ENCODE data around the gene PDHA2. TPM values are rescaled to one million over a fixed set of nuclear protein-coding genes. Genes with fewer than 3 reads are reported as not detected.

PDHA2 gene
- total RNA-seq, 1 donor, result not detected

DNA sequence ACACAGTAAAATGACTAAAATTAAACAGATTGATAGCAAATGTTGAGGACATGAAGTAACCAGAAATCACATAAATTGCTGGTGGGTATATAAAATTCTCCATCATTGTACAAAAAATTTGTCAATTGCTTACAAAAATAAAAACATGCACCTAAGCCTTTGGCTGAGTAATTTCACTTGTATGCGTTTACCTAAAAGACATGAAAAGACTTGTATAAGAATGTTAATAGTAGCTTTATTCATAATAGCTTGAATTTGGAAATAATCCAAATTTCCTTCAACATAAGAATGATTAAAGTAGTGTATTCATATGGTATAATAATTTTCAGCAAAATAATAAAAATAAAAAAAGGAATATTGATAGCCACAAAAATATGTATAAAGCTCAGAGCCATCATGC, 37.7 kb downstream of the PDHA2 start:
- no peak overlapping the region for H3K27ac ChIP-seq (ENCODE audit: low read depth, low read length)
- TF ChIP-seq, protein P1, sequence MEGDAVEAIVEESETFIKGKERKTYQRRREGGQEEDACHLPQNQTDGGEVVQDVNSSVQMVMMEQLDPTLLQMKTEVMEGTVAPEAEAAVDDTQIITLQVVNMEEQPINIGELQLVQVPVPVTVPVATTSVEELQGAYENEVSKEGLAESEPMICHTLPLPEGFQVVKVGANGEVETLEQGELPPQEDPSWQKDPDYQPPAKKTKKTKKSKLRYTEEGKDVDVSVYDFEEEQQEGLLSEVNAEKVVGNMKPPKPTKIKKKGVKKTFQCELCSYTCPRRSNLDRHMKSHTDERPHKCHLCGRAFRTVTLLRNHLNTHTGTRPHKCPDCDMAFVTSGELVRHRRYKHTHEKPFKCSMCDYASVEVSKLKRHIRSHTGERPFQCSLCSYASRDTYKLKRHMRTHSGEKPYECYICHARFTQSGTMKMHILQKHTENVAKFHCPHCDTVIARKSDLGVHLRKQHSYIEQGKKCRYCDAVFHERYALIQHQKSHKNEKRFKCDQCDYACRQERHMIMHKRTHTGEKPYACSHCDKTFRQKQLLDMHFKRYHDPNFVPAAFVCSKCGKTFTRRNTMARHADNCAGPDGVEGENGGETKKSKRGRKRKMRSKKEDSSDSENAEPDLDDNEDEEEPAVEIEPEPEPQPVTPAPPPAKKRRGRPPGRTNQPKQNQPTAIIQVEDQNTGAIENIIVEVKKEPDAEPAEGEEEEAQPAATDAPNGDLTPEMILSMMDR (IDR thresholded peaks at IDR 0.05; ENCODE audit: extremely low read depth, low read depth, low read length), result no peak
- no peaks in the 10 kb centered on the region for H3K36me3 ChIP-seq (ENCODE audit: insufficient read depth, low read length)
- H3K79me2 ChIP-seq (ENCODE audit: insufficient read depth, low read length), result no peaks in the 10 kb centered on the region
- no peaks in the 10 kb centered on the region for H3K4me1 ChIP-seq (ENCODE audit: insufficient read depth, low read length)
- no peak overlapping the region for H3K4me2 ChIP-seq (ENCODE audit: insufficient read depth, low read length)
- no peaks in the 10 kb centered on the region for H4K20me1 ChIP-seq (ENCODE audit: insufficient read depth, low read length)
- no peak overlapping the region for H2AFZ ChIP-seq (ENCODE audit: low read length)
- no peaks in the 10 kb centered on the region for H3K27me3 ChIP-seq (ENCODE audit: insufficient read depth, low read length)
- no peaks in the 10 kb centered on the region for H3K9me3 ChIP-seq (ENCODE audit: low read depth, low read length)
- H3K4me3 ChIP-seq (ENCODE audit: insufficient read depth, low read length), result no peak overlapping the region
- no peak for DNase-seq (ENCODE audit: insufficient read length, low spot score, missing footprints)

DNA sequence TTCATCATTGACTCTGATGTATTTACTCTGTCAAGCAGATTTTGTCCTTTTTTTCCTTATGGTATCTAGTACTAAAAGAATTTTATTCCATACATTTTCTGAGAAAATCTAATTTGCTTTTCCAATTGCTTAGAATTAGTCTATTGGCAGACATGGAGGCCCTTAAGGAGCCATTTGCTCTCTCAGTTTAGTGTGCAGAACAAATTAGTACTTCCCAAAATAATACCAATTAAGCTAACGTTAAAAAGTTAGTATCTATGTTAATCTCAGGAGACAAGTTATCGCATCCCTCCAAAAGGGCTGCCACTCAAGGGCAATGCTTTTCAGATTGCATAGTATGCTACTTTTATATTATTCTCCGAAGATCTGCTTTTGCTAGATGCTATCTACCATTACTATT, 47.7 kb downstream of the PDHA2 start:
- DNase-seq (ENCODE audit: insufficient read length, low spot score, missing footprints), result no peak
- H3K36me3 ChIP-seq (ENCODE audit: insufficient read depth, low read length), result no peaks in the 10 kb centered on the region
- no peak overlapping the region for H3K27ac ChIP-seq (ENCODE audit: low read depth, low read length)
- H3K9me3 ChIP-seq (ENCODE audit: low read depth, low read length), result no peaks in the 10 kb centered on the region
- H3K4me1 ChIP-seq (ENCODE audit: insufficient read depth, low read length), result no peaks in the 10 kb centered on the region
- no peak overlapping the region for H3K4me3 ChIP-seq (ENCODE audit: insufficient read depth, low read length)
- H4K20me1 ChIP-seq (ENCODE audit: insufficient read depth, low read length), result no peaks in the 10 kb centered on the region
- no peaks in the 10 kb centered on the region for H3K79me2 ChIP-seq (ENCODE audit: insufficient read depth, low read length)
- TF ChIP-seq, protein P1 (IDR thresholded peaks at IDR 0.05; ENCODE audit: extremely low read depth, low read depth, low read length), result no peak
- no peak overlapping the region for H2AFZ ChIP-seq (ENCODE audit: low read length)
- no peaks in the 10 kb centered on the region for H3K27me3 ChIP-seq (ENCODE audit: insufficient read depth, low read length)
- no peak overlapping the region for H3K4me2 ChIP-seq (ENCODE audit: insufficient read depth, low read length)

DNA sequence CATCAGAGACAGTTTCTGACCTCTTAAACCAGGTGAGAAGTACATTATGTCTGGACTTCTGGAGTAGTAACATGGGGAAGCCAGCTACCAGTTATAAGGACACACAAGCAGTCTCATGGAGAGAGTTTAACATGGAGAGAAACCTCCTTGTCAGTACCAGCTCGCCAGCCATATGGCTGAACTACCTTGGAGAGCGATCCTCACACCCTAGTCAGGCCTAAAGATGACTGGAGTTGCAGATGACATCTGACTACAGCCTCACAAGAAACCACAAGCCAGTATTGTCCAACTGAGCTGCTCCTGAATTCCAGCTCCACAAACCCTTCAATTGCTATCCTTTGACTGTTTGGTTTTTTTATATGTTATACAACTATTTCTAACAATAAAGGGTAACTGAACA, 49.8 kb downstream of the PDHA2 start:
- no peaks in the 10 kb centered on the region for H3K4me1 ChIP-seq (ENCODE audit: insufficient read depth, low read length)
- no peaks in the 10 kb centered on the region for H3K36me3 ChIP-seq (ENCODE audit: insufficient read depth, low read length)
- no peak overlapping the region for H2AFZ ChIP-seq (ENCODE audit: low read length)
- DNase-seq (ENCODE audit: insufficient read length, low spot score, missing footprints), result no peak
- no peak overlapping the region for H3K27ac ChIP-seq (ENCODE audit: low read depth, low read length)
- no peak overlapping the region for H3K4me2 ChIP-seq (ENCODE audit: insufficient read depth, low read length)
- no peak overlapping the region for H3K4me3 ChIP-seq (ENCODE audit: insufficient read depth, low read length)
- TF ChIP-seq, protein P1 (IDR thresholded peaks at IDR 0.05; ENCODE audit: extremely low read depth, low read depth, low read length), result no peak
- H3K27me3 ChIP-seq (ENCODE audit: insufficient read depth, low read length), result no peaks in the 10 kb centered on the region
- H4K20me1 ChIP-seq (ENCODE audit: insufficient read depth, low read length), result no peaks in the 10 kb centered on the region
- H3K79me2 ChIP-seq (ENCODE audit: insufficient read depth, low read length), result no peaks in the 10 kb centered on the region
- H3K9me3 ChIP-seq (ENCODE audit: low read depth, low read length), result no peaks in the 10 kb centered on the region

Small RNA genes within 50 kb of the gene (small RNA-seq; reads per million reads assigned to genes)
- gene RNU6-1059P, result not detected
